ENCODE results near the gene TP73.

Gene TP73

DNA sequence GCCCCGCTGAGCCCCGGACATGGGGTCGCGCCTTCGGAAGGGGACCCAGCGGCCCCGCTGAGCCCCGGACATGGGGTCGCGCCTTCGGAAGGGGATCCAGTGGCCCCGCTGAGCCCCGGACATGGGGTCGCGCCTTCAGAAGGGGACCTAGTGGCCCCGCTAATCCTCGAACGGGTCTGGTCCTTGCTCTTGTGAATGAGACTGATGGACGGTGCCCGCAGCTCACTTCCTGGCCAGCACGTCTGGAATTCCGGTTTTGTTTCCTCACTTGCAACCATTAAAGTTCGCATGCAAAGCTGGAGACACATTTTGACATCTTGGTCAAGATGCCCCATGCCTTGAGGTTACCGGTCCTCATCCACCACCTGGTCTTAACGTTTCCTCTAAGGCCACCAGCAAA is 8.0 kb upstream of the TP73 start:
- CTCF ChIA-PET = no interaction called here
- H3K27ac ChIP-seq = no peak overlapping the region
- no peak for DNase-seq (ENCODE audit: low spot score)
- POLR2A ChIA-PET (ENCODE audit: low non-redundant PET) = no interaction called here
- TF ChIP-seq, protein P1, sequence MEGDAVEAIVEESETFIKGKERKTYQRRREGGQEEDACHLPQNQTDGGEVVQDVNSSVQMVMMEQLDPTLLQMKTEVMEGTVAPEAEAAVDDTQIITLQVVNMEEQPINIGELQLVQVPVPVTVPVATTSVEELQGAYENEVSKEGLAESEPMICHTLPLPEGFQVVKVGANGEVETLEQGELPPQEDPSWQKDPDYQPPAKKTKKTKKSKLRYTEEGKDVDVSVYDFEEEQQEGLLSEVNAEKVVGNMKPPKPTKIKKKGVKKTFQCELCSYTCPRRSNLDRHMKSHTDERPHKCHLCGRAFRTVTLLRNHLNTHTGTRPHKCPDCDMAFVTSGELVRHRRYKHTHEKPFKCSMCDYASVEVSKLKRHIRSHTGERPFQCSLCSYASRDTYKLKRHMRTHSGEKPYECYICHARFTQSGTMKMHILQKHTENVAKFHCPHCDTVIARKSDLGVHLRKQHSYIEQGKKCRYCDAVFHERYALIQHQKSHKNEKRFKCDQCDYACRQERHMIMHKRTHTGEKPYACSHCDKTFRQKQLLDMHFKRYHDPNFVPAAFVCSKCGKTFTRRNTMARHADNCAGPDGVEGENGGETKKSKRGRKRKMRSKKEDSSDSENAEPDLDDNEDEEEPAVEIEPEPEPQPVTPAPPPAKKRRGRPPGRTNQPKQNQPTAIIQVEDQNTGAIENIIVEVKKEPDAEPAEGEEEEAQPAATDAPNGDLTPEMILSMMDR (conservative IDR thresholded peaks at IDR 0.05; ENCODE audit: low read depth) = no peak

DNA sequence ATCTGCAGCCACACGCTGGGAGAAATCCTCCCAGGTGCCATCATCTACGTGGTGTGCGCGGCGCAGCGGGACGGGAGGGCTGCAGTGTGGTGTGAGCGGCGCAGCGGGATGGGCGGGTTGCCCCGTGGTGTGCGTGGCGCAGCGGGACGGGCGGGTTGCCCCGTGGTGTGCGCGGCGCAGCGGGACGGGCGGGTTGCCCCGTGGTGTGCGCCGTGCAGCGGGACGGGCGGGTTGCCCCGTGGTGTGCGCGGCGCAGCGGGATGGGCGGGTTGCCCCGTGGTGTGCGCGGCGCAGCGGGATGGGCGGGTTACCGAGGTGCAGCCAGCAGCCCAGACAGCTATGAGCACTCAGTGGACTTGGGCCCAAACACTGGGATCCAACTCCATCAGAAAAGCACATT is 7.1 kb upstream of the TP73 start:
- no peak for DNase-seq (ENCODE audit: low spot score)
- ChIA-PET CTCF (interaction anchor here (0.6 to 0.9 kb wide), 2 partner anchors 19 to 79 kb away, joined by 4 to 5 read pairs; no protein-coding TSS in a partner anchor), POLR2A (ENCODE audit: low non-redundant PET) (no interaction called here)
- TF ChIP-seq, protein P1 (conservative IDR thresholded peaks at IDR 0.05; ENCODE audit: low read depth) = no peak
- H3K27ac ChIP-seq = no peak overlapping the region

DNA sequence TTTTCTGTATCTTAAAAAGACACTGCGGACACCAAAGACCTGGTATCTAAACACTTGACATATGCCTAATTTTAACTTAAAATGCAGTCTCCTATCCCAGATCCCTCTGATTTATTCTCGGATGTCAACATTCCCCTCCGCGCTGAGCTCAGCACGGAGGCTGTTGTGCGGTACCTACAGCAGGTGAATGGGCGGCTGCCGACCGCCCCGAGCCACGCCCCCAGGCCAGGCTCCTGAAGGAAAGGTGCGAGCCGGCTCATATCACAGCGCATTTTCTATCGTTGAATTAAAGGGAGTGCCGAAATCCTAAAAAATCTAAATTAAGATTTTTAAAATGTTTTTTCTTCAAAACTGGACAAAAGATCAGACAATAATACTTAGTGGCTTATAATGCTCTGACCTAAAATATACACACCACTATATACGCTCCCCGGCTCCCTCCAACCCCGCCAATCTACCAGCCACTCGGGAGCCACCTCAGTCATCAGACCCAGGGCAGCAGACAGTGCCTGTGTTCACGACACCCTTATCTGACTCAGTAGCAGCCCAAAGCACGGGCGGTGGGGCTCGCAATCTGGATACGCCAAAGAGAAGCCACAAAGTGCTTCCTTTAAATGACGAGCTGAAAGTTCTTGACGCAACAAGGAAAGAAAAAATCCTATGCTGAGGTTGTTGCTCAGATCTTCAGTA is 6.5 kb upstream of the TP73 start:
- TF ChIP-seq, protein P1 (conservative IDR thresholded peaks at IDR 0.05; ENCODE audit: low read depth) = no peak
- H3K27ac ChIP-seq = no peak overlapping the region
- no peak for DNase-seq (ENCODE audit: low spot score)
- ChIA-PET POLR2A (ENCODE audit: low non-redundant PET) (no interaction called here), CTCF (interaction anchor here (0.9 kb wide), 1 partner anchor 79 kb away, joined by 5 read pairs; no protein-coding TSS in a partner anchor)

DNA sequence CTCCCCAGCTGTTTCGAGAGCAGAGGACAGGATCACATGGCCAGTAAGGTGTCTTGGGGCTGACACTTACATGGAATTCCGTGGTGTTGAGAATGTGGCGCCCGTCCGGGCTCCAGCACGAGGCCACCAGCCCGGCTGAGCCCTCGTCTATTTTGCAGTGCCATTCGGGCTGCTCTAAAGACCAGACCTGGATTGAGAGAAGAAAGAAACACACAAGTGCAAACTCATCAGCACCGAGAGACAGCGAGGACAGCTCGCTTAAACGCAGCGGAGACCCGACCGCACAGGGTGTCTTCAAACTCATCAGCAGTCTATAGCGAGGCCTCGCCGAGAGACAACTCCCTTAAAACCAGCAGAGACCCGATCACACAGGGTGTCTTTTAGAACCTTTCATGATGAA is 5.7 kb upstream of the TP73 start:
- ChIA-PET CTCF (interaction anchor here (0.7 kb wide), 1 partner anchor 56 kb away, joined by 3 read pairs; no protein-coding TSS in a partner anchor), POLR2A (ENCODE audit: low non-redundant PET) (no interaction called here)
- TF ChIP-seq, protein P1 (conservative IDR thresholded peaks at IDR 0.05; ENCODE audit: low read depth) = no peak
- H3K27ac ChIP-seq = no peak overlapping the region
- no peak for DNase-seq (ENCODE audit: low spot score)

DNA sequence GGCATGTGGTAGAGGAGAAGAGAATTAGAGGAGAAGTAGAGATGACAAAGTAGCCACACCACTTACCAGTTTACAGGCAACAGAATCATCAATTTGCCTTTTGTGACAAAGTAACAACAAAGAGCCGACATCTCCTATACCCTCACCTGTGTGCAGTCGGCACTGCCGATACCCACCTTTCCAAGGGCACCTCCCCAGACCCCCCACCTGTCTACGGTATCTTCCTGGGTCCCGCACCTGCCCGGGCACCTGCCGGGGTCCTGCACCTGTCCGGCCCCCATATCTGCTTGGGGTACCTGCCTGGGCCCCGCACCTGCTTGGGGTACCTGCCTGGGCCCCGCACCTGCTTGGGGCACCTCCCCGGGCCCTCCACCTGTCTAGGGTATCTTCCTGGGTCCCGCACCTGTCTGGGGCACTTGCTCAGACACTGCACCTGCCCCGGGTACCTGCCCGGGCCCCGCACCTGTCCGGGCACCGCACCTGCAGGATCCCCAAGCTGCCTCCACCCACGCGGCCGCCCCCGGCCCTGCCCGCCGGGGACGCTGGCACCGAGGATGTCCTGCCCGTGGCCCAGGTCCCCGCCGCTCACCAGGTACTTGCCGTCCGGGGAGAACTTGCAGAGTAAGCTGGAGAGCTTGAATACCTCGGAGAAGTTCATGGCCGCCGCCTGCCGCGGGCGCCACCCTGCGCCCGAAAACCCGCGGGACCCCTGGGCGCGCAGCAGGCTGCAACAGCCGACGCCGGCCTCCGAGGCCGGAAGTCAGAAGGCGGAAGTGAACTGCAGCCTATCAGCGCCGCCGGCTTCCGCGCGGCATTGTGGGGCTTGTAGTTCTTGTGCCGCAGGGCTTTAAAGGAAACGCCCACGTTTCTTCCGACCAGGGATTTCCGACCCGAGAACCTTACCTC is 2.7 kb upstream of the TP73 start, which contains the start of gene WRAP73:
WRAP73 (minus strand) TSS at position 762 of the 906 bp plus-strand sequence; CDS start at position 658, 104 bp downstream.
- H3K27ac ChIP-seq = peak within 1 kb of the TSS; percentile 37
- ChIA-PET POLR2A (ENCODE audit: low non-redundant PET) (no interaction called here), CTCF (no interaction called here)

More for the DNA sequence above, 2.7 kb upstream of the TP73 start, which contains the start of gene WRAP73:
- TF ChIP-seq, protein P1 (conservative IDR thresholded peaks at IDR 0.05; ENCODE audit: low read depth) = peak; percentile 23; the same call in 1 of the 2 replicates
- DNase-seq (ENCODE audit: low spot score) = peak; percentile 89

Data from RWPE1 (cell line).